ENCODE results near the gene ALG1. TPM values are rescaled to one million over a fixed set of nuclear protein-coding genes. Genes with fewer than 3 reads are reported as not detected.
A peak's percentile ranks its signal among the peaks of the same experiment; 100 is the strongest.

Gene ALG1
- total RNA-seq: 35.5 and 46.0 TPM in 2 replicates

DNA sequence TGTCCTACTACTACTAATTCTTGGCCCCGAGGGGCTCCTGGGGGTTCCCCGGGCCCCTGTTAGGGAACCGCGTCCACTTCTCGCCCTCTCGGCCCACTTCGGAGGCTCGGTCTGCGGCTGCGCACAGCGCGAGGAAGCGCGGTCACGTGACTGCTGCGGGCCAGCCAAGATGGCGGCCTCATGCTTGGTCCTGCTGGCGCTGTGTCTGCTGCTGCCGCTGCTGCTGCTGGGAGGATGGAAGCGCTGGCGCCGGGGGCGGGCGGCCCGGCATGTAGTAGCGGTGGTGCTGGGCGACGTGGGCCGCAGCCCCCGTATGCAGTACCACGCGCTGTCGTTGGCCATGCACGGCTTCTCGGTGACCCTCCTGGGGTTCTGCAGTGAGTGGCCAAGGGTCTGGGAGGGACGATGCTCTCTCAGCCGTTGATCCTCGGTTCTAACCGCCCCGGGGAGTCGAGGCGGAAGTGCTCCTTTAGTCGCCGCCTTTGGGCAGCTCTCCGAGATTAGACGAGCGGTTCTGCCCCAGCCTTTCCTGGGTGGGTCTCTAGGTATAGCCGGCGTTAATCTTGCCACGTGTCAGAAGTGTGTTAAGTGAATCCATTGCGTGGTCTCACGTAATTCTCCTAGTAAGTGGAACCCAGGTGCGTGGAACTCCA is at the start of gene ALG1:
Gene ALG1 (plus strand): TSS at position 163 of the 653 bp plus-strand sequence. CDS start 7 bp downstream, at position 170.
- DNase-seq (ENCODE audit: low read depth, low spot score): peak; percentile 46

- DNase-seq (ENCODE audit: low read depth, low spot score): no peak
These were observed 49.1 kb upstream of the ALG1 start for GRCh38 chr16:5022521-5022920.

GRCh38 chr16:5024632-5025031 is 47.0 kb upstream of the ALG1 start:
- DNase-seq (ENCODE audit: low read depth, low spot score): no peak

GRCh38 chr16:5025171-5025632 is 46.4 kb upstream of the ALG1 start:
- DNase-seq (ENCODE audit: low read depth, low spot score): no peak

- DNase-seq (ENCODE audit: low read depth, low spot score): no peak
These were observed 45.0 kb upstream of the ALG1 start for GRCh38 chr16:5026664-5027063.

DNA sequence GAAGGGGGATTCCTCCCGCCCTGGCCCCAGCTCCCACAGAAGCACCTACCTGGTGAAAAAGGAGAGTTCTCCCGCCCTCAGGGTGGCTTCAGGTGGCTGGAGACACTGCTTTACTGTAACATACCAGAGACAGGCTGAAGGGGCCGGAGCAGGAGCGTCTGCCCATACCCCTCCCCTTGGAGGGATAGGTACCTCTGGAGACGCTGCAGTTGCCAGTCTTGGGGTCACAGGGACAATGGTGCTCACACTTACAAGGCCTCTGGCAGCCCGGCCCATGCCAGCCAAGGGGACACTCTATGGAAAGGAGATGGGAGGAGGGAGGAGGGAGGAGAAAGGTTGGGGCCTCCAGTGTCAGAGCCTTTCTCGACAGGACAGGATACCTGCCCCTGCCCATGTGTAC is 44.6 kb upstream of the ALG1 start:
- DNase-seq (ENCODE audit: low read depth, low spot score): no peak

GRCh38 chr16:5027575-5028235 is 43.9 kb upstream of the ALG1 start:
- no peak for DNase-seq (ENCODE audit: low read depth, low spot score)

DNA sequence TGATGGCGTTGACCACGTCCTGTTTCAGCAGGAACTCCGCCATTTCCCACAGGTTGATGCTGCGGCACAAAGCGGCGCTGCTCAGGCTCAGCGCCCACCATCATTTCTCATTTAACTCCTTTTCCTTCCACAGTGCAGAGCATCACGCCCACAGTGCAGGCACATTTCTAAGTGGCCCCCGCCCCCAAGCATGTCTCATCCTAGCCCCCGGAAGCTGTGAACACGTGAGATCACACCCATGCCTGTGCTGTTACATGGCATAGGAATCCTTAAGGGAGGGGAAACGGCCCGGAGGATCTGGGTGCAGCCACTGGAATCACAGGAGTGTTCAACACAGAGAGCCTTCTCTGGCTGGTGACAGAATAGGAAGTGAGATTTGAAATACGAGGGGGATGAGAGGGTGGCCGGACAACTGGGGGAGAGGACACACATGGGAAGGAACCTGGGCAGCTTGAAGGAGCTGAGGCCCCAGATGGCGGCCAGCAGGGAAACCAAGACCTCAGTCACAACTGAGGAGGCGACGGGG is 42.6 kb upstream of the ALG1 start:
- DNase-seq (ENCODE audit: low read depth, low spot score): no peak

DNA sequence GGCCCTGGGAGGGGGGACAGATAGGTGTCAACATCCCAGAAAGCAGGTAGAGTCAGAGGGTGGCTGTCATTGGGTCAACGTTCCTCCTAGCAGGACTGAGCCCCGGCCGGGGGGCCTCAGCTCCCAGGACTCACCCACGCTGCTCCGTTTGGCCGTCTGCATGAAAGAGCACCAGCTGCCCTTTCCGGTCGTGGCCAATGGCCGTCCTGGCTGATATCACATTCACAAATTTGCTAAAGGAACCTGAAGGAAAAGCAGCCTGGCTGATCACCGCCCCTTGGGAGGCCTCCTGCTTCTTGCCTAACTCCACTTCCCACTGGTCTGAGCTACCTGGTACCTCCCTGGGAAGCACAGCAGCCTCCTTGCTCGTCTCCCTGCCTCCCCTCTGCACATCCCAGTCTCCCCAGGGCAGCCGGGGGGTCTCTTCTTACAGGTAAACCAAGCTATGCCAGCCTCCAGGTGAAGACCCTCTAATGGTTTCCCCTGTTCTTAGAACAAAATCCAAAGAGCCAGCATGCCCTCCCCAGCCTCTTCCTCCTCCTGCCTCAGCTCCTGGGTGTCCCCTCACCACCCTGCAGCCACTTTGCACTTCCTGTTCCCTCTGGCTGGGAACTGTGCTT is 41.3 kb upstream of the ALG1 start:
- no peak for DNase-seq (ENCODE audit: low read depth, low spot score)

DNA sequence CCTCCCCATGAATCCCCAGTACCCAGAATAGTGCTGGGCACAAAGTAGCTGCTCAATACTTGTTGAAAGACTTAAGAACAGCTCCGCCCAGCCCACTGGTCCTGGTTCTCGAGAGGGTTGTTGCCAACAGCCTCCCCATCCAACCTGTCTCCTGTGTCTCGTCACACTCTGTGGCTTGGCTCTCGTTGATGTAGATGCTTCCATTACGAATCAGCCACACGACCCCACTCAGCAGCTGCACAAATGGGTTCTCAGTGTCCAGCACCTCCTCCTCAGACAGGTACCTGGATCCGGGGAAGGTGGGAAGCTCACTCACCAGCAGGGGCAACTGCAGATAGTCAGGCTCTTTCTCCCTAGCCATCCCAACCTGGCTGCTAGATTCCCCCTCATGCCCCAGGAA is 40.0 kb upstream of the ALG1 start:
- no peak for DNase-seq (ENCODE audit: low read depth, low spot score)

DNA sequence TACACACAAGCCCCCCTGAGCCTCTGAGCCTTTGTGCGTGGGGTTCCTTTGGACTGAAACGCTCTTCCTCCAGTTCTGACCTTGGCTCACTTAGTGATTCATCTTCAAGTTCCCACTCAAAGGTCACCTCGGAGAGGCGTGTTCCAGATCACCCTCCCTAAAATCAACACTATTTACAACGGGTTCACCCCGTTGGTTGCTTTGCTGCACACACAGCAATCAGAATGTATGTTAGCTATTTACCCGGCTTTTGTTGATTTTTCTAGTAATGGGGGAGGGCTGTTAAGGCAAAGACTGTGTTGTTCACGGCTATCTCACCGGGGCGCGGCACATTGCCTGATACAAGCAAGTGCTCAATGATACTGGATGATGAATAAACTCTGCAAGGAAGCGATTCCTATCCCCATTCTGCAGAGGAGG is 38.9 kb upstream of the ALG1 start:
- no peak for DNase-seq (ENCODE audit: low read depth, low spot score)

DNA sequence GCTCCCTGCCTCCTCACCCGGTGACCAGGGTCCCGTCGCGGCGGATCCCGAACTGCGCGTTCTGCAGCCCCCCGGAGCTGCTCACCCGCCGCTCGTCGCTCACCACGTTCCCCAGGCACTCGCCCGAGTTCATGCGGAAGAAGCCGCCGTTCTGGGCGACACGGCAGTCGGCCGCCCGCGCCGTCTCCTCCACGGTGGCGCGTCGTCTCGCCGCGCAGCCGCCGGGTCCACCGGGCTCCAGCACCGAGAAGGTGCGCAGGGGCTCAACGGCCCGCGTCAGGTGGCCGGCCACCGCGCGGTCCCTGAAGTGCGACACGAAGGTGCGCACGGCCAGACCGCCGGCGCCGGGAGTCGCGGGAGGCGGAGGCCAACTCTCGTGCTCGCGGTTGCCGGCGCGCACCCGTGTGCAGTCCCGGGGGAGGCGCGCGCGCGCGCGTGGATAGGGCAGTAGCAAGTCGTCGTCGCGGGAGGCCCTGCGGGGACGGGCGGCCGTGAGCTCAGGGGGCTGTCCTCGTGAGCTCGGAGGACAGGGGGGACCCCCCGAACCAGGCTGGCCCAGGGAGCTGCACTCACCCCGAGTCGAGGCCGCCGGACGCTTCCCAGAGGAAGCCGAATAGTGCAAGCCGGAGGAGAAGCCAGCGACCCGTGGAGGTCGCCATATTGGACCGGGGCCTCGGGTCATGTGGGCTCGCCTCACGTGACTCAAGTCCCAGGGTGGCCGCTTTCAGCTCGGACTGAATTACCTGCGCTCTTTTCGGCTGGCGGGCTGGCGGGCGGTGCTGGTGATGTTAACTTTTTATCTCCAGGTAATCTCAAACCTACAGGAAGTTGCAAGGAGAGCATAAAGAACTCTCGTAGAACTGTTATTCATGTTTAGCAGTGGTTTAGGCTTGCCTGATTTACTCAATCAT is 38.1 kb upstream of the ALG1 start, which contains the start of gene NAGPA:
Gene NAGPA (minus strand): TSS at position 680 of the 911 bp plus-strand sequence. CDS start 21 bp downstream, at position 659.
- DNase-seq (ENCODE audit: low read depth, low spot score): peak; percentile 39

DNA sequence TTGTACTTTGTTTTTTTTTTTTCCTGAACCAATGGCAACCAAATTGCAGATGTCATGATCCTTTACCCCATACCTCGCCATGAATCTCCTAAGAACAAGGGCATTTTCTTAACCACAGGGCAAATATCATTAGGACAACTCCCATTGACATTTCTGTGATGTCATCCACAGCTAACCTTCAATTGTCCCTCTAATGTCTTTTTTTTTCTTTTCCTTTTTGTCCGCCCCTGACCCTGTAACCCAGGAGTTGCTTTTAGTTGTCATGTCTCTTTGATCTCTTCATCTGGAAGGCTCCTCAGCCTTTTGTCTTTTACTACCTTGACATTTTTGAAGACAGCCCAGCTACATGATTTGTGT is 37.5 kb upstream of the ALG1 start:
- no peak for DNase-seq (ENCODE audit: low read depth, low spot score)

- no peak for DNase-seq (ENCODE audit: low read depth, low spot score)
These were observed 35.8 kb upstream of the ALG1 start for GRCh38 chr16:5035909-5036227.

GRCh38 chr16:5036228-5037156 is 35.2 kb upstream of the ALG1 start:
- no peak for DNase-seq (ENCODE audit: low read depth, low spot score)

DNA sequence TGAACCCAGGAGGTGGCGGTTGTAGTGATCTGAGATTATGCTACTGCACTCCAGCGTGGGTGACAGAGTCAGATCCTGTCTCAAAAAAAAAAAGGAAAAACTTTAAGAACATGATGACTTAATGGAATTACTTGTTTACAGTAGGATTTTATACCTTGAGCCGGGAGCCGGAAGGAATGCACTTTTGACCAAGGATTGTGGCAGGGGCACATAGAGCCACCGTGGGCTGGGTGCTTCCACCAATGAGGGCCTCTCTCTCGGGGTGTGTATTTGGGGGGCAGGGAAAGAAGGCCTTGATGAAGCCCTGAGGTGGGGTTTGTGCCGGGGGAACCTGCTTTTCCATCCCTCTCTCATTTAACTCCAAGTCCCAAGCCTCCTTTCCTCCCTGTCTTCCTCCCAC is 31.2 kb upstream of the ALG1 start:
- no peak for DNase-seq (ENCODE audit: low read depth, low spot score)

GRCh38 chr16:5041600-5042133 is 30.0 kb upstream of the ALG1 start:
- no peak for DNase-seq (ENCODE audit: low read depth, low spot score)

DNA sequence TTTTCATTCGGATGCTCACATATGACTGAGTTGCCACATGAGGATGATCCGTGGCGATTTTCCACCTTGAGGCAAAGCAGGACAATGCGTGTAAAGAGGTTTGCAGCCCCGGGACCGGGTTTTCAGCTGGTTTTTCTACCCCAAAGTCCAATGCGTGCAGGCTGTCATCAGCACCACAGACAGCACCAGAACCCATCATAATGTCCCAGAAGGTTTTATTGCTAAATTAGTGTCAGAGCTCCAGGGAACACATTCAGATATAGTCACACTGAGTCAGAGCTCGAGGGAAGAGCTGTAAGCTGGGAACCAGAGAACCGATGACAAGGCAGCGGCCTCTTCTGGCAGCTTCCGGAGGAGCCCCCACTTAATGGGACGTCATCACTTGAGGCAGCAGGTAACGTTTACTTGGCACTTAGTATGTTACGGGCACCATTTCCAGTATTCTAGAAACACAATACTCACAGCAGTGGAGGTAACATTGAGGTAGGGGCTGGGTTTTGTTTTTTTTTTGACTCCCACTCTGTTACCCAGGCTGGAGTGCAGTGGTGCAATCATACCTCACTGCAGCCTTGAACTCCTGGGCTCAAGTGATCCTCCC is 29.0 kb upstream of the ALG1 start:
- DNase-seq (ENCODE audit: low read depth, low spot score): no peak

GRCh38 chr16:5044011-5044540 is 27.6 kb upstream of the ALG1 start:
- DNase-seq (ENCODE audit: low read depth, low spot score): no peak
